ENCODE results near the gene RAC3.

The RAC3 gene

DNA sequence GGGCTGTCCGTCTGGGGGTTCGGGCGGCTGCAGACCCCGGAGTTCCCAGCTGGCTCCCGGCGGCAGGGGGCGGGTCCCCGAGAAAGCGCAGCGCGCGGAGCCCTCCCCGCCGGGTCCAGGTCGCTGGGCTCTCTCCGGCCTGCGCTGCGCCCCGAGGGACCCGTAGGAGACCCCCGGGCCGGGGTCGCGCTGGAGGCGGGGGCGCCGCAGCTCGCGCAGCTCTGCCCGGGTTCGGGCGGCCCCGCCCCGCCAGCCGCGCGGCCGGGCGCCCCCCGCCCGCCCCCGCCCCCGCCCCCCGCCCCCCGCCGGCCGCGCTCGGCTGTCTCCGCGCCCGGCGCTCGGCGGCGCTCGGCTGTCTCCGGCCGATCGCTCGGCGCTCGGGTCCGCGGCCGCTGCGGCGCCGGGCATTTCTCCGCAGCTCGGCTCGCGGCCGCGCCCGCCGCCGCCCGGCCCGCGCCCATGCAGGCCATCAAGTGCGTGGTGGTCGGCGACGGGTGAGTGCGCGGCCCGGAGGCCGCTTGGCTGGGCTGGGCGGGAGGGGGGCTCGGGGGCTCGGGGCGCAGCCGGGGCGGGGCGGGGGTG is at the start of gene RAC3:
TSS of gene RAC3 (plus strand) at position 376 of the 582 bp plus-strand sequence. CDS start at position 460, 84 bp downstream.
- DNase-seq (ENCODE audit: extremely low spot score, insufficient read length, low read depth): no peak

DNA sequence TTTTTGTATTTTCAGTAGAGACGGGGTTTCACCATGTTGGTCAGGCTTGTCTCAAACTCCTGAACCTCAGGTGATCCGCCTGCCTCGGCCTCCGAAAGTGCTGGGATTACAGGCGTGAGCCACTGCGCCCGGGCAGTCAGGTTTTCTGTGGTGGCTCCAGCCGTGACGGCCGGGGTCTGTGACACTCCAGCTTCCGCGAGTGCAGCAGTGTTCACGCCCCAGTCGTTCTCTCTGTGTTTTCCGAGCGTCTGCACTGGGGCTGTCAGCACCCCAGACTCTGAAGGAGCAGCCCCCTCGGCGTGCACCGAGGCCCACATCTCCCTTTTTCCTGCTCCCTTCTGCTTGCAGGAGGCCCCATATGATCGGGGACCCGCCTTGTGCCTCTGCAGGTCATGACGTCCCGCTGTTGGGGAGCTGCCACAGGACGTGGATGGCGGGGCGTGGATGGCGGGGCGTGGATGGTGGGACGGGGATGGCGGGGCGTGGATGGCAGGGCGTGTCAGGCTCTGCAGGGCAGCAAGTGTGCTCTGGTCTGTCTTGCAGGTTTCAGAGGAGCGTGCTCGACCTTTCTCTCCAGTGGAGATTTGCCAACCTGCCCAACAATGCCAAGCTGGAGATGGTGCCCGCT is 48.4 kb upstream of the RAC3 start:
- DNase-seq (ENCODE audit: extremely low spot score, insufficient read length, low read depth) (no peak), FAIRE-seq (no peak)

More for the DNA sequence above, at the start of gene RAC3:
- FAIRE-seq: no peak

DNA sequence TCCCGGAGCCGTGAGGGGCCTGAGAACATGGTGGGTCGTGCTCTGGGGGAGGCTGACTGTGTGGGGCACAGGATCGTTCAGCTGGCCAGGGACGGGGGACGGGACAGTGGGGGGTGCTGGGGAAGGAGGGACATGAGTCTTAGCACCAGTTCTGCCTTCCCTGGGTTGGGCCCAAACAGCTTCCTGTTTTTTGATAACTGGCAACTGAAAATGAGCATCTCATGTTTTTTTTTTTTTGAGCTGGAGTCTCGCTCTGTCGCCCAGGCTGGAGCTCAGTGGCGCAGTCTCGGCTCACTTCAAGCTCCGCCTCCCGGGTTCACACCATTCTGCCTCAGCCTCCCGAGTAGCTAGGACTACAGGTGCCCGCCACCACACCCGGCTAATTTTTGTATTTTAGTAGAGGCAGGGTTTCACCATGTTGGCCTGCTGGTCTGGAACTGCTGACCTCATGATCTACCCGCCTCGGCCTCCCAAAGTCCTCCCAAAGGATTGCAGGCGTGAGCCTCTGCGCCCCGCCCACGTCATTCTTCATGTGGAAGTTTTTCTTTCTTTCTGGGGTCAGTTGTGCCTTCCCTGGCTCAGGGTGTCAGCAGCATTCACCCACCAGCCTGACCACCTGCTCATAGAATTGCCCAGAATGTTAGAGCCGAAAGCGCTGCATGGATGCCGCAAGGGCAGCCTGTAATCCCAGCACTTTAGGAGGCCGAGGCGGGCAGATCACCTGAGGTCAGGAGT is 47.7 kb upstream of the RAC3 start:
- DNase-seq (ENCODE audit: extremely low spot score, insufficient read length, low read depth): no peak
- FAIRE-seq: no peak

DNA sequence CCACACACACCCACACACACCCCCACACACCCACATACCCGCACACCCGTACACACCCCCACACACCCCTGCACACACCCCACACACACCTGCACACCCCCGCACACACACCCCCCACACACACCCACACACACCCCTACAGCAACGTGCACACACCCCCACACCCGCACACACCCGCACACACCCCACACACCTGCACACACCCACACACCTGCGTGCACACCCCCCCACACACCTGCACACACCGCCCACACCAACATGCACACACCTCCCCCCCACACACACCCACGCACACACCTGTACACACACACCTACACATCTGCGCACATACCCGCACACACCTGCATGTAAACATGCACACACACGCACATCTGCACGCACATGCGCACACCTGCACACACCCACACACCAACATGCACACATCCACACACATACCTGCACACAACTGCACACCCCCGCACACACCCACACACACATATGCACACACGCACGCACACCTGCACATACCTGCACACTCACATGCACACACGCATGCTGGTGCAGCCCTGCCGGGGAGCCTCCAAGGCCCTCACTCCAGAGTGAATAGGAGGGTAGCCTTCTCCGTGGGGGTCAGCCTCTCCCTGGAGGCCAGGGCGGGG is 46.6 kb upstream of the RAC3 start:
- no peak for DNase-seq (ENCODE audit: extremely low spot score, insufficient read length, low read depth)
- no peak for FAIRE-seq

DNA sequence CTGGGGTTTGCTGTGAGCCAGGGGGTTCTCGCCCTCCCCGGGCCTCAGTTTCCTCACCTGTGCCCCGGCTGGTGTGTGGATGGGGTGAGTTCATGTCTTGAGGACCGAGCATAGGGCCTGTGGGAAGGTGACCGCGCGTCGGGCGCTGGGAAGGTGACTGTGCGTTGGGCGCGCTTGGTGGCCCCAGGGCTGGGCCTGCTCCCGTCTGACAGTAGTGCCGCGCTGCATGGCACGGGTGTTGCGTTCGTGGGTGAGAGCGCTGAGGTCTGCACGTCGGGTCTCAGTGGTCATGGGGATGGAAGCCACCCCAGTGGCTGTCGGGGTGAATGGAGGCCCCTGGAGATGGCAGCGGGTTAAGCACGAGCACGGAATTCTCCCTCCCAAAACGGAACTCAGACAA is 44.9 kb upstream of the RAC3 start:
- DNase-seq (ENCODE audit: extremely low spot score, insufficient read length, low read depth) (no peak), FAIRE-seq (no peak)

DNA sequence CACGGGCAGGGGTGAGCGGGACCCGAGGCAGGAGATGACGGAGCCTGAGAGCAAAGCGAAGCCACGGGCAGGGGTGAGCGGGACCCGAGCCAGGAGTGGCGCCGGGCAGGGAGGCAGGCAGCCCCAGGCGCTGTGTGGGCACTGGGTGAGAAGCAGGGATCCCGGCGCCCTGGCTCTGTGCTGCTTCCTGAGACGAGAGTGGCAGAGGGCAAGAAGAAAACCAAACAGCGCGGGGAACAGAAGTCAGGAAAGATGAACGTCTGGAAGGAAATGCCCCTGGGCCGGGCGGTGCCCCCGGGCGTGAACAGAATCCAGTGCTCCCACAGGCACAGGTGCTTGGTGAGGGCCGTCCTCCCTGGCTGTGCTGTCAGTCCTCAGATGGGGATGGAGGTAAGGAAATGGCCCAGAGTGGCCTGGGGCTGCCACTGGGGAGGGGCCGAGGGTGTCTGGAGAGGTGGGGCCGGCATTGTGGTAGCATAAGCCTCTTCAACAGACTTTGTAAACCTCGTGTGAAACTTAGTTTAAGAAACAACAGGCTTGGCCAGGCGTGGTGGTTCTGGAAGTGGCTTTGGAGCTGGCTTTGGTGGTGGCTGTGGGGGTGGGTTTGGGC is 44.2 kb upstream of the RAC3 start:
- no peak for FAIRE-seq
- no peak for DNase-seq (ENCODE audit: extremely low spot score, insufficient read length, low read depth)

DNA sequence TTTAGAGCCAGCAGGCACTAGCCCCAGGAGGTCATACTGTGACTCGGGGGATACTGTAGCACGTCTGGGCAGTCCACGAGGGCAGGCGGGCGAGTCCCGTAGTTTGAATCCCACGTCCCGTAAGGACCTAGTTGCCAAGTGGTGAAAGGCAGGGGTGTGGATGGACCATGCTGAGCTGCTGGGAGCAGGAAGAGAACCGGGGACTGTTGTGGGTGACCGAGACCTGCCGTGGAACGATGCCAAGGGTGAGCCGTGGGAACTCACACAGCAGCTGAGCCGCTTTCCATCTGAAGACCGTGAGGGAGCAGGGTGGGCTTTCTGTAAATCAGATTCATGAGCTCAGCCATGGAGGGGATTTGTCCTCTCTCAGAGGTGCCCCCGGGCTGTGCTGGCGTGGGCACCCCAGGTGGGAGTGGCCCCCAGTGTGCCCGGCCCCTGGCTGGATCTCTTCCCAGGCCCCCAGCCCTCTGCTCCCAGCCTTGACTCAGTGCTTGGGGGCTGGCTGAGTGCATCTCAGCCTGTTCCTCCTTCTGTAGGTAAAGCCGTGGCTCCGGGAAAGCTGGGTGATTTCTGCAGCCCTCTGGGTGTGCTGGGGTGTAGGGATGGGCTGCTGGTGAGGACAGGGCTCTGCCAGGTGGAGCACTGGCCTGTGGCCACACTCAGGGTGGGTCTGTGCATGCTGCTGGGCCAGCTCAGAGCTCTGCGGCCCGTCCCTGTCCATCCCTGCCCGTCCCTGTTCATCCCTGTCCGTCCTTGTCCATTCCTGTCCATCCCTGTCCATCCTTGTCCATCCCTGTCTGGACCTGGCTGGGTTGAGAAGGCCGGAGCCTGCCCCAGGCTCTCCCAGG is 40.4 kb upstream of the RAC3 start:
- no peak for DNase-seq (ENCODE audit: extremely low spot score, insufficient read length, low read depth)

DNA sequence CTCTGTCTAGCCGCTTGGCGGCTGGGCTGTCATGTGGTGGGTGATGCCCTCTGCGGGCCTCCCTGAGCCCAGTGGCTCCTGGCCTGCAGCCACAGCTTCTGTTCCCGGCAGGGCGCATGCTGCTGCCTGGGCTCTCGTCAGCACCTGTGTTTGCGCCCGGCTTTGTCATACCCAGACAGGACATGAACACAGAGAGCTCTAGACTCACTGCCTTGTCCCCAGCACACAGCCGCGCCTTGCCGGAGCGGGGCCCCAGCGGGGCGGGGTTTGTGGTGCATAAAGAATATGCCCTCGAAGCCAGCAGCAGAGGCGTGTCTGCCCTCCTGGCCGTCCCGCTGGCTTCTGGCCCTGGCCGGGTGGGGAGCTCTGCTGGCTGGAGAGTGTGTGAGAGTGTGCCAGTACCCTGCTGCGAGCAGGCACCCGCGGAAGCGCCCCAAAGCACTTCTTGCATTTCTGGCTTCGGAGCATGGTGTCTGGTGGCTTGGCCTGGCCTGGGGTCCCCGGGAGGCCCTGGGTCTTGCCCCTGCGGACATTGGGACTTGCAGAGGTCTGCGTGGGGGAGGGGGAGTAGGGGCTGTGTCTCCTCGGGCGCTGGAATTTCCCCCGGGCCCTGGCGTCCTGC is 39.7 kb upstream of the RAC3 start:
- no peak for DNase-seq (ENCODE audit: extremely low spot score, insufficient read length, low read depth)

More for the DNA sequence above, 40.4 kb upstream of the RAC3 start:
- no peak for FAIRE-seq

DNA sequence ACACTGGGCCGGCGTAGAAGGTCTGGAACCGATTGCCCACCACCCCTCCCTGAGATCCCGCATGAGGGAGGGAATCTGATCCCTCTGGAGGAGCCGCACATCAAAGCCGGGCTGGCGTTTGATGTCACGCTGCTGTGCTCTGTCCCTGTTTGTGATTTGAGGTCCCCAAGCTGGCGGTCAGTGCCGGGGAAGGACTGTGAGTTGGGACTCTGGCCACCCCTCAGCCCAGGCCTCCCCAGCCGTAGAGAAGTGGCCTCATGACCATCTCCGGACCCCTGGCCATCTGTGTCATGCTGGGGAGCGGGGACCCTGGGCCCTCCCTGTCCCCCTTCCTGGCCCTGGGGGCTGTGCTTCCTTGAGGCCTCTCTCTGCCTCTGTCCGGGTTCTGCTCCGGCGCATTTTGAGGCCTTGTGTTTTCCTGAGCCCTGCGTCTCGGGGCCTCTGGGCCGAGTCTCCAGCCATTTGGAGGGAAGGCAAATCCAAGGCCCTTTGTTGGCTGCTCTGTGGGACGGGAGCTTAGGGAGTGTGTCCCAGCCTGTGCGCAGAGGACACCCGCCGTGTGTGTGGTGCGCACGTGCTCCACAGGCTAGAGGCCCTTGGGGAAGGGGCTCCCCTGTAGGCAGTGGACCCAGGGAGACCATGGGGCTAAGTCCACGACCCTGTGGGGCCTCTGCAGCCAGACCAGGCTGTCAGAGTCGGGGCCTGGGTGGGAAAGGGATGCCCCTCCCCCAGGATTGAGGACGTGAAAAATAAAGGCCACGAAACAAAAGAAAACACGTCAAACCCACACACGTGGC is 39.0 kb upstream of the RAC3 start:
- DNase-seq (ENCODE audit: extremely low spot score, insufficient read length, low read depth): no peak
- no peak for FAIRE-seq

More for the DNA sequence above, 39.7 kb upstream of the RAC3 start:
- FAIRE-seq: no peak

DNA sequence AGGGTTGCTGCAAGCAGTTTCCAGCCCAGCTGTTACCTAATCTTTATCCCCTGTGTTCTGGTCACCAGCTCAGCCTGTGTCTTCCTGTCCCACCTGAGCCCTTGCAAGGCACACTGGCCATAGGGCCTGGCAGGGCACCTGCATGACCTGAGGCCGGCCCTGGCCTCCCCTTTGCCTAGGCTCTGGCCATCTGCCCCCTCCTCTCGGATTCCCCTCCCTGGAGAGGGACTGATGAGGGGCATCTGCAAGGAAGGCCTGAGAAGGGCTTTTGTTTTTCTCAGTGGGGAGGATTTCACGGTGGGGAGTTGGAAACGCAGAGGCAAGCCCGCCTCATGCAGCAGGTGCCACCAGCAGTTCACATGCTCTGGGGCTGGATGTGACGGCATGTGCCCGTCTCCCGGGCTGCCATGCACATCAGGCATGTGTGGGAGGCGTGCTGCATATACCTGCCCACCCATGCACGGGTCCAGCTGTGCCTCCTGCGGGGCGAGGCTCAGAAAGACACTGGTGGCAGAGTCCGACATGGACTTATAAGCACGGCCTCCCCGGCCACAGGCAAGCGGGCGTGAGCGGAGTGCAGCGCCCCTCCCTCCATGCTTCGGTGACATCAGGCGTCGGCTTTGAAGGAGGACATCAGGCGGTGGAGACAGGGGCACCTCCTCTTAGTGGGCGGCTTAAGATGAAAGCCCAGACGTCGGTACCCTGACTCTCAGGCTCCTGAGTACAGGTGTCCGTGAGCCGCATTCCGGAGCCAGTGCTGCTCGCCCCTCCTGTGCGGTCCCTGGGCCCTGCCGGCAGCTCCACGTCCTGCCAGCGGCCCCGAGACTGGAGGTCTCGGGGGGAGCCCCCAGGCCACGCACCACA is 37.5 kb upstream of the RAC3 start:
- DNase-seq (ENCODE audit: extremely low spot score, insufficient read length, low read depth): no peak

DNA sequence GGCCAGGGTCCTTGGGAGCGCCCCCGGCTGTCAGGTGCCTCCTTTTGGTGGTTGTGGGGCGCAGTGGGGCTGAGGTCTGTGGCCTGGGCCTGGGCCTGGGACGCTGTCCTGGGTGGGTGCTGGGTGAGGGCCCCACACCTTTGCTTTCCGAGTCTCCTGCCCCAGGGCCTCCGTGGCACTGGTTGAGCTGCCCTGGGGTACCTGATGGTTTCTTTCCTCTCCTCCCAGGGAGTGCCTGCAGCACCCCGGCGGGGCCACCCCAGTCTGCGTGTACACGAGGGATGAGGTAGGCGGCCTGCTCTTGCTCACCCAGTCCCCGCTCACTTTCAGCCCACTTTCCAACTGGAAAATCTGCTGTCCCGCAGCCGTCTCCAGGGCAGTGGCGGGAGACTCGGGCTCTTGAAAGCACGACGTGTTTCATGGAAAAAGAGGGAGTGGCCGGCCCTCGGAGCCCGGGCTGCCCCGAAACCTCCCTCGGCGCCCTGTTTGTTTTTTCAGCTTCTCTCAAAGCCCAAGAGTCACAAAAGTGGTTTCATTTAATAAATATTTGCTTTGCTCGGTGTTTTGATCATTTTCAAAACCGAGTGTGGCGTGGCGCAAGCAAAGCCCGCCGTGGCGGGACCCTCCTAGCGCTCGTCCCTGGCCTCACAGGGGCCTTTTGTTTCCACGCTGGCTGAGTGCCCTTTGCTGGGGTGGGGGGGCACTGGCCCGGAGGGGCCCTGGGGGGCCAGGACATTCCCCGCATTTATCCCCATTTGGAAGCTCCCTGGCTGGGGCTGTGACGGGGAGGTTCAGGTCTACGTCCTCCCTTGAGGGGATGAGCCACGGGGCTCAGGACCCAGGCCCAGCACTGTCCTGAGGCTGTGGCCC is 36.6 kb upstream of the RAC3 start:
- no peak for FAIRE-seq
- DNase-seq (ENCODE audit: extremely low spot score, insufficient read length, low read depth): no peak

More for the DNA sequence above, 37.5 kb upstream of the RAC3 start:
- no peak for FAIRE-seq

DNA sequence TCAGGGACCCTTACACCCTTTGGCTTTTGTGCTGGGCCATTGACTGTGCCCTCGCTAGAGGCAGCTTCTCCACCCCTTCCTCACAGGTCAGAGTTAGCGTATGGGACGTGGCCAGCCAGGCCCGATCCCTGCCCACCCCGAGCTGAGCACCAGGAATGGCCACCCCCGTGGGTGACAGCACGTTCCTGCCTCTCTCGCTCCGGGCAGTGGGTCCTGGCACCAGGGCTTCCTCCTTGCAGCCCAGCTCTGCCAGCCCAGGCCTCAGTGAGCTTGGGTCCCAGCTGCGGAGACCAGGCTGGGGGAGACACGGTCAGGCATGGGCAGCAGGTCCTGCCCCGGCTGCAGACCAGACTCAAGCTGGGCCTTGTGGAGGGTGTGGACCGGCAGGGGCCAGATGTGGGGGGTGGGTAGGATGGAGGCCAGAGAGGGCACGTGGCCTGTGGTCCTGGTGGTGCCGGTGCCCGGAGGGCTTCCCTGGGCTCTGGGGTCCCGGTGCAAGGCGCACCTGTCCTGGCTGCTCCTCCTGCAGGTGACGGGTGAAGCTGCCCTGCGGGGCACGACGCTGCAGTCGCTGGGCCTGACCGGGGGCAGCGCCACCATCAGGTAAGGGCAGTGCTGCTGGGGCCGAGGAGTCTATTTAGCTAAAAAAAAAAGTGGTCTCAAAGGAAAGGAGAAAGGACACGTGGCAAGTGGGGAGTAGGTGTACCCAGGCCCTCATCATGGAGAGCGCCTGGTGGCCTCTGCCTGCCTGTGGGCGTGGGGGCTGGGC is 35.8 kb upstream of the RAC3 start:
- DNase-seq (ENCODE audit: extremely low spot score, insufficient read length, low read depth) (no peak), FAIRE-seq (no peak)

DNA sequence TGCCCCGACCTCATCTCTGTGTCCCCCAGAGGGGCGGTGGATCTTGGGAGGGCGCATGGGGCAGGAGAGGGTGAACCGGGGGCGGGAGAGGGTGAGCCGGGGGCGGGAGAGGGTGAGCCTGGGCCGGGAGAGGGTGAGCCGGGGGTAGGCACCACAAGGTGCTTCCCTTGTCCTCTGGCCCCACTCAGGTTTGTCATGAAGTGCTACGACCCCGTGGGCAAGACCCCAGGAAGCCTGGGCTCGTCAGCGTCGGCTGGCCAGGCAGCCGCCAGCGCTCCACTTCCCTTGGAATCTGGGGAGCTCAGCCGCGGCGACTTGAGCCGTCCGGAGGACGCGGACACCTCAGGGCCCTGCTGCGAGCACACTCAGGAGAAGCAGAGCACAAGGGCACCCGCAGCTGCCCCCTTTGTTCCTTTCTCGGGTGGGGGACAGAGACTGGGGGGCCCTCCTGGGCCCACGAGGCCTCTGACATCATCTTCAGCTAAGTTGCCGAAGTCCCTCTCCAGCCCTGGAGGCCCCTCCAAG is 35.2 kb upstream of the RAC3 start:
- FAIRE-seq (no peak), DNase-seq (ENCODE audit: extremely low spot score, insufficient read length, low read depth) (no peak)

DNA sequence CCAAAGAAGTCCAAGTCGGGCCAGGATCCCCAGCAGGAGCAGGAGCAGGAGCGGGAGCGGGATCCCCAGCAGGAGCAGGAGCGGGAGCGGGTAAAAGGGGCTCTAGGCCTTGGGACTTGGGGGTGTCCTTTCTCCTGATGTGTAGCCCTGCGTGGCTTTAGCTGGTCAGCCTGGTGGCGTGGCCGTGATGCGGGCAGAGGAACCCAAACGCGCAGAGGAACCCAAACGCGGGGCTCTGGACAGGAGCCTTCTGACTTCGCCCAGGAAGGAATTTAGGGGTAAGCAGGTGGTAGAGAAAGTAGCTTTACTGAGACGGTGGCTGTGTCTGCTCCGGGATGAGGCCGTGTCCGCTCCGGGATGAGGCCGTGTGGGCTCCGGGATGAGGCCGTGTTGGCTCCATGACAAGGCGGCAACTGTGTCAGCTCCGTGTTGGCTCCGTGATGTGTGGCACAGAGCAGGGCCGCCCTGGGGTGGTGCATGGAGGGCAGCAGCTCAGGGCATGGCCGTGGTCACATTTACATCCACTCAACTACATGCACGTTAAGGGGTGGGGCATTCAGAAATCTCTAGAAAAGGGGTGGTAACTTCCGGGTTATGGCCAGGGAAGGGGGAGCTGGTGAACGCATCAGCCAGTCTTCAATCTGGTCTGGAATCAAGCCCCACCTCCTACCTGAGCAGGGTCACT is 34.6 kb upstream of the RAC3 start:
- FAIRE-seq: no peak

DNA sequence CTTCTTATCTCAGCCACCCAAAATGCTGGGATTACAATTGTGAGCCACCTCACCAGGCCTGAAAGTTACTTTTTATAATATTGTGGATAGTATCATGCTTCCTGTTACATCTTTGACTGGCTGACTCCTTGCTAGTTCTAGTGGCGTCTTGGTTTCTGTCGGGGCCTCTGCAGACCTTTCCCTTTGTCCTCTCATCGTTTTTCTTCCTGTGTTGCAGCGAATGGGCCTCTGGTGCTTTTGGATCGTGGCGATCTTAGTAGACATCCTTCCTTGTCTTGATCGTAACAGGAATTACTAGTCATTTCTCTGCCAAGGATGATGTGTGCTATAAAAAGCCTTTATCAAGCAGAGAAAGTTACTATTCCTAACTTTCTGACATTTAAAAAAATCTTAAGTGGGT is 33.3 kb upstream of the RAC3 start:
- FAIRE-seq: no peak

More for the DNA sequence above, 34.6 kb upstream of the RAC3 start:
- DNase-seq (ENCODE audit: extremely low spot score, insufficient read length, low read depth): no peak

More for the DNA sequence above, 33.3 kb upstream of the RAC3 start:
- DNase-seq (ENCODE audit: extremely low spot score, insufficient read length, low read depth): no peak
